Panc1 (cell line): ENCODE results near the gene KCNV2. TPM values are rescaled to one million over a fixed set of nuclear protein-coding genes. Genes with fewer than 3 reads are reported as not detected.

Experiments
- ATAC-seq: fragments of 200-7000 bp; cut with Tn5 transposase; 2 replicates; pipeline ENCODE4 v1.9.1; 2020; ENCODE audit warnings: mild to moderate bottlenecking, moderate library complexity
- BruUV-seq: library from RNA; stranded (reverse); fragments of 400-500 nt; replicated peaks from 2 replicates; lab custom pipeline; 2021; lab: Mats Ljungman, UMichigan
- CTCF ChIA-PET: fragments of 300-600 bp; sonication (Branson Sonifier 250); formaldehyde crosslinking; loops from one replicate; lab custom pipeline; 2022; ENCODE audit warnings: antibody characterized with exemption; lab: Charles Lee
- POLR2A ChIA-PET: fragments of 300-600 bp; sonication (Branson Sonifier 250); formaldehyde crosslinking; loops from one replicate; lab custom pipeline; 2022; ENCODE audit warnings: antibody characterized with exemption; lab: Charles Lee
- DNase-seq: peaks from one replicate; pipeline ENCODE4 v3.0.0-alpha.2; 2010; ENCODE audit warnings: low read depth, low spot score
- H3K27ac ChIP-seq: 2 replicates; pipeline ENCODE4 v1.5.1; 2011; ENCODE audit warnings: mild to moderate bottlenecking, low read length, inconsistent platforms
- H3K27me3 ChIP-seq: fragments of 200-500 bp; sonication (Bioruptor generic); 2 replicates; pipeline ENCODE4 v1.6.0; 2014; ENCODE audit warnings: low read length, inconsistent platforms; ENCODE audit not compliant: control insufficient read depth, insufficient read depth
- H3K36me3 ChIP-seq: fragments of 200-500 bp; sonication (Bioruptor generic); 2 replicates; pipeline ENCODE4 v1.5.1; 2014; ENCODE audit warnings: inconsistent platforms, mild to moderate bottlenecking, low read length, moderate library complexity; ENCODE audit not compliant: control insufficient read depth, insufficient read depth
- H3K4me1 ChIP-seq: 2 replicates; pipeline ENCODE4 v1.5.1; 2011; ENCODE audit warnings: inconsistent platforms, mild to moderate bottlenecking, low read length, moderate library complexity; ENCODE audit not compliant: control insufficient read depth, insufficient read depth
- H3K4me3 ChIP-seq, 2 experiments: 2 replicates each; pipeline ENCODE4 v1.5.1; 2011 to 2012; ENCODE audit warnings: low read depth in 2 of 2, low read length in 2 of 2, mild to moderate bottlenecking in 2 of 2, inconsistent platforms in 1 of 2, moderate library complexity in 1 of 2
- H3K9me3 ChIP-seq: fragments of 200-500 bp; sonication (Bioruptor generic); 2 replicates; pipeline ENCODE4 v1.5.1; 2014; ENCODE audit warnings: low read depth, mild to moderate bottlenecking, inconsistent platforms, low read length, moderate library complexity; ENCODE audit not compliant: control insufficient read depth, insufficient read depth
- POLR2AphosphoS5 ChIP-seq: IDR thresholded peaks from 2 replicates; pipeline ENCODE4 v1.6.1; 2012; ENCODE audit warnings: mild to moderate bottlenecking, low read depth, low read length, moderate library complexity
- SIN3A ChIP-seq: IDR thresholded peaks from 2 replicates; pipeline ENCODE4 v1.6.1; 2012; ENCODE audit warnings: low read depth, mild to moderate bottlenecking, low read length, moderate library complexity, borderline replicate concordance; ENCODE audit not compliant: insufficient read depth
- TCF7L2 ChIP-seq: IDR thresholded peaks from 2 replicates; pipeline ENCODE4 v1.6.1; 2011; ENCODE audit warnings: mild to moderate bottlenecking, low read depth, low read length, inconsistent platforms
- in situ Hi-C: cut with HindIII; loops from 2 replicates; pipeline ENCODE4 v1.10.0; 2016; ENCODE audit warnings: low sequenced_read_pairs, low pct_unique_long_range_greater_than_20kb
- intact Hi-C: fragments of 100-400 bp; cut with micrococcal nuclease; formaldehyde crosslinking; loops from one replicate; pipeline ENCODE4 v1.10.0; 2022; ENCODE audit not compliant: unreplicated experiment
- total RNA-seq: library from RNA; stranded (reverse); gene quantifications from one replicate; pipeline ENCODE4 v1.2.1, GENCODE V29; 2021; ENCODE audit not compliant: unreplicated experiment
- TF ChIP-seq, protein P1 (sequence below), 2 experiments: IDR thresholded peaks; 2 replicates each; pipeline ENCODE4 v1.6.1; 2011 to 2012; ENCODE audit warnings: low read depth in 2 of 2, control low read depth in 1 of 2, low read length in 1 of 2, mild to moderate bottlenecking in 1 of 2, moderate library complexity in 1 of 2; ENCODE audit not compliant: insufficient read depth in 1 of 2
- TF ChIP-seq, protein P2 (sequence below): fragments of 450-650 bp; IDR thresholded peaks from 2 replicates; pipeline ENCODE4 v1.5.1; 2017; ENCODE audit warnings: mild to moderate bottlenecking

The KCNV2 gene
- total RNA-seq, 1 experiment from 2014 or later, result not detected

DNA sequence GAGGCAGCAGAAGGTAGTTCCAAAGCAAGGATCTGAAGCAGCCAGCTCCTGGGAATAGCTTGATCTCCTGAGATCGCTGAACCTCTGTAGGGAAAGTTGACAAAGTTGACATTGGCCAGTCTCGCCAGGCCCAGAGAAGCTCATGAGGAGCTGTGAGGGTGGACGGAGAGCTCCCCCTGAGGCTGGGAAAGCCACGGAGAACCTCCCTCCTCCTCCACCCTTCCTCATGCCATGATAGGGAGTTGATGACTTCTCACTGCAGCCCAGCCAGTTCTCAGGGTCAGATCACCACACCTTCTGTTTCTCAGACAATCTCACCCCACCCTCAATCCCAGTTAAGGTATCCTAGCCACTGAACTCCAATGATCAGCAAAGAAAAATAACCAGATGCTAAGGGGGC, 30.4 kb upstream of the KCNV2 start:
- no TSS peak for BruUV-seq
- no peak overlapping the region for H3K4me3 ChIP-seq
- TF ChIP-seq POLR2AphosphoS5, result no peak
- TF ChIP-seq SIN3A, result no peak
- TF ChIP-seq, protein P1, sequence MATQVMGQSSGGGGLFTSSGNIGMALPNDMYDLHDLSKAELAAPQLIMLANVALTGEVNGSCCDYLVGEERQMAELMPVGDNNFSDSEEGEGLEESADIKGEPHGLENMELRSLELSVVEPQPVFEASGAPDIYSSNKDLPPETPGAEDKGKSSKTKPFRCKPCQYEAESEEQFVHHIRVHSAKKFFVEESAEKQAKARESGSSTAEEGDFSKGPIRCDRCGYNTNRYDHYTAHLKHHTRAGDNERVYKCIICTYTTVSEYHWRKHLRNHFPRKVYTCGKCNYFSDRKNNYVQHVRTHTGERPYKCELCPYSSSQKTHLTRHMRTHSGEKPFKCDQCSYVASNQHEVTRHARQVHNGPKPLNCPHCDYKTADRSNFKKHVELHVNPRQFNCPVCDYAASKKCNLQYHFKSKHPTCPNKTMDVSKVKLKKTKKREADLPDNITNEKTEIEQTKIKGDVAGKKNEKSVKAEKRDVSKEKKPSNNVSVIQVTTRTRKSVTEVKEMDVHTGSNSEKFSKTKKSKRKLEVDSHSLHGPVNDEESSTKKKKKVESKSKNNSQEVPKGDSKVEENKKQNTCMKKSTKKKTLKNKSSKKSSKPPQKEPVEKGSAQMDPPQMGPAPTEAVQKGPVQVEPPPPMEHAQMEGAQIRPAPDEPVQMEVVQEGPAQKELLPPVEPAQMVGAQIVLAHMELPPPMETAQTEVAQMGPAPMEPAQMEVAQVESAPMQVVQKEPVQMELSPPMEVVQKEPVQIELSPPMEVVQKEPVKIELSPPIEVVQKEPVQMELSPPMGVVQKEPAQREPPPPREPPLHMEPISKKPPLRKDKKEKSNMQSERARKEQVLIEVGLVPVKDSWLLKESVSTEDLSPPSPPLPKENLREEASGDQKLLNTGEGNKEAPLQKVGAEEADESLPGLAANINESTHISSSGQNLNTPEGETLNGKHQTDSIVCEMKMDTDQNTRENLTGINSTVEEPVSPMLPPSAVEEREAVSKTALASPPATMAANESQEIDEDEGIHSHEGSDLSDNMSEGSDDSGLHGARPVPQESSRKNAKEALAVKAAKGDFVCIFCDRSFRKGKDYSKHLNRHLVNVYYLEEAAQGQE (IDR thresholded peaks at IDR 0.05; ENCODE audit: insufficient read depth in 1 of 2, low read depth in 2 of 2, low read length in 1 of 2), result no peak
- no peak for TF ChIP-seq TCF7L2
- TF ChIP-seq, protein P2, sequence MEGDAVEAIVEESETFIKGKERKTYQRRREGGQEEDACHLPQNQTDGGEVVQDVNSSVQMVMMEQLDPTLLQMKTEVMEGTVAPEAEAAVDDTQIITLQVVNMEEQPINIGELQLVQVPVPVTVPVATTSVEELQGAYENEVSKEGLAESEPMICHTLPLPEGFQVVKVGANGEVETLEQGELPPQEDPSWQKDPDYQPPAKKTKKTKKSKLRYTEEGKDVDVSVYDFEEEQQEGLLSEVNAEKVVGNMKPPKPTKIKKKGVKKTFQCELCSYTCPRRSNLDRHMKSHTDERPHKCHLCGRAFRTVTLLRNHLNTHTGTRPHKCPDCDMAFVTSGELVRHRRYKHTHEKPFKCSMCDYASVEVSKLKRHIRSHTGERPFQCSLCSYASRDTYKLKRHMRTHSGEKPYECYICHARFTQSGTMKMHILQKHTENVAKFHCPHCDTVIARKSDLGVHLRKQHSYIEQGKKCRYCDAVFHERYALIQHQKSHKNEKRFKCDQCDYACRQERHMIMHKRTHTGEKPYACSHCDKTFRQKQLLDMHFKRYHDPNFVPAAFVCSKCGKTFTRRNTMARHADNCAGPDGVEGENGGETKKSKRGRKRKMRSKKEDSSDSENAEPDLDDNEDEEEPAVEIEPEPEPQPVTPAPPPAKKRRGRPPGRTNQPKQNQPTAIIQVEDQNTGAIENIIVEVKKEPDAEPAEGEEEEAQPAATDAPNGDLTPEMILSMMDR, result no peak
- intact Hi-C loops, result no loop called here
- POLR2A ChIA-PET, result interaction anchor here (0.5 kb wide), 1 partner anchor 306 kb away, joined by 5 read pairs; no protein-coding TSS in a partner anchor
- H3K27me3 ChIP-seq, result no peaks in the 10 kb centered on the region
- H3K4me1 ChIP-seq, result no peaks in the 10 kb centered on the region
- in situ Hi-C loops, result no loop called here
- CTCF ChIA-PET, result no interaction called here
- no peak for ATAC-seq
- H3K27ac ChIP-seq, result no peak overlapping the region
- no peak for DNase-seq
- no peaks in the 10 kb centered on the region for H3K9me3 ChIP-seq
- no peaks in the 10 kb centered on the region for H3K36me3 ChIP-seq

DNA sequence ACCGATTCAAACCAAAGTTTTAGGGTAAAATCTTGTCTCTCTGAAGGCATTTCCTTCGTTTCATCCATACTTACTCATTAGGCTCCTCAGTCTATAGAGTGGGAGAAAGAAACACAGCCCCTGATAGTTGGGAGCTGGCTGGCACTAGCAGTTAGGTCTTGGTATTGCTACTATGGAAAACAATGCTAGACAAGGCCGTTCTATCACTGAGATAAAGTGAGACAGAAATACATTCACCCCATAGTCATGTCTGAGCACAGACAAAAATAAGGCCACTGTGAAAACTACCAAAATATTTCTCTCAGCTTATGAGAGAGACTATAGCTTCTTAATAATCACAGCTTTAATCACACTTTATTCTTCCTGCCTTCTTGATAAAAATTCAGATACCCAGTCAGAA, 28.7 kb upstream of the KCNV2 start:
- no peak for ATAC-seq
- intact Hi-C loops, result no loop called here
- POLR2A ChIA-PET, result no interaction called here

More for the DNA sequence above, 28.7 kb upstream of the KCNV2 start:
- no peaks in the 10 kb centered on the region for H3K4me1 ChIP-seq
- H3K9me3 ChIP-seq, result no peaks in the 10 kb centered on the region
- CTCF ChIA-PET, result no interaction called here
- in situ Hi-C loops, result no loop called here
- BruUV-seq, result no TSS peak
- H3K27me3 ChIP-seq, result no peaks in the 10 kb centered on the region
- no peak for DNase-seq
- no peak overlapping the region for H3K4me3 ChIP-seq
- H3K27ac ChIP-seq, result no peak overlapping the region
- TF ChIP-seq, protein P2, result no peak
- TF ChIP-seq, protein P1 (IDR thresholded peaks at IDR 0.05; ENCODE audit: insufficient read depth in 1 of 2, low read depth in 2 of 2, low read length in 1 of 2), result no peak
- no peak for TF ChIP-seq SIN3A
- no peaks in the 10 kb centered on the region for H3K36me3 ChIP-seq
